ENCODE measurements around the gene MAN2B1.

- TF ChIP-seq CTCF (IDR thresholded peaks at IDR 0.05; ENCODE audit: low read depth, low read length) (no peak), EZH2phosphoT487 (IDR thresholded peaks at IDR 0.05; ENCODE audit: low read depth) (no peak)
Measured at GRCh38 chr19:12708641-12709040, 42.1 kb upstream of the MAN2B1 start.
